GM12865 (cell line): Measurements from ENCODE around the gene AGRP.

Source experiments
- DNase-seq: peaks from one replicate; pipeline ENCODE4 v3.0.0; 2010; ENCODE audit warnings: low read depth
- H3K4me3 ChIP-seq: 2 replicates; pipeline ENCODE4 v1.5.1; 2011; ENCODE audit warnings: mild to moderate bottlenecking, low read depth, low read length, control low read depth
- TF ChIP-seq, protein P1 (sequence below): IDR thresholded peaks from 2 replicates; pipeline ENCODE4 v1.5.1; 2011; ENCODE audit warnings: low read length, control low read depth, low read depth, inconsistent platforms; ENCODE audit not compliant: insufficient read depth; ENCODE audit errors: missing control alignments

Gene AGRP

DNA sequence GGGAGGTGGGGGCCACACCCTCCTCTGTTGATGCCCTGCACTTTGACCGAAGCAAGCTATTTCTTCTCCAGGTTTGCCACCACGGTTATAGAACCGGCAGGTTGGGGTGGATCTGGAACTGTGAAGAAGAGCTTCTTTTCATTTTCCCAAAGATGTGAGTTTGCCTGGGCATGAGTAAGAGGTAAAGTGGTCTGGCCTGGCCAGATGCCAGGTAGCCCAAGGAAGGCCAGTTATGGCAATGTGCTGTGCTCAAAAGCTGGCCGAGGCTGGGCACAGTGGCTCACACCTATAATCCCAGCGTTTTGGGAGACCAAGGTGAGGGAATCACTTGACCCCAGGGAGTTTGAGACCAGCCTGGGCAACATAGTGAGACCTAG is 21.1 kb downstream of the AGRP start:
- TF ChIP-seq, protein P1, sequence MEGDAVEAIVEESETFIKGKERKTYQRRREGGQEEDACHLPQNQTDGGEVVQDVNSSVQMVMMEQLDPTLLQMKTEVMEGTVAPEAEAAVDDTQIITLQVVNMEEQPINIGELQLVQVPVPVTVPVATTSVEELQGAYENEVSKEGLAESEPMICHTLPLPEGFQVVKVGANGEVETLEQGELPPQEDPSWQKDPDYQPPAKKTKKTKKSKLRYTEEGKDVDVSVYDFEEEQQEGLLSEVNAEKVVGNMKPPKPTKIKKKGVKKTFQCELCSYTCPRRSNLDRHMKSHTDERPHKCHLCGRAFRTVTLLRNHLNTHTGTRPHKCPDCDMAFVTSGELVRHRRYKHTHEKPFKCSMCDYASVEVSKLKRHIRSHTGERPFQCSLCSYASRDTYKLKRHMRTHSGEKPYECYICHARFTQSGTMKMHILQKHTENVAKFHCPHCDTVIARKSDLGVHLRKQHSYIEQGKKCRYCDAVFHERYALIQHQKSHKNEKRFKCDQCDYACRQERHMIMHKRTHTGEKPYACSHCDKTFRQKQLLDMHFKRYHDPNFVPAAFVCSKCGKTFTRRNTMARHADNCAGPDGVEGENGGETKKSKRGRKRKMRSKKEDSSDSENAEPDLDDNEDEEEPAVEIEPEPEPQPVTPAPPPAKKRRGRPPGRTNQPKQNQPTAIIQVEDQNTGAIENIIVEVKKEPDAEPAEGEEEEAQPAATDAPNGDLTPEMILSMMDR: no peak
- DNase-seq: no peak
- H3K4me3 ChIP-seq: no peak overlapping the region

DNA sequence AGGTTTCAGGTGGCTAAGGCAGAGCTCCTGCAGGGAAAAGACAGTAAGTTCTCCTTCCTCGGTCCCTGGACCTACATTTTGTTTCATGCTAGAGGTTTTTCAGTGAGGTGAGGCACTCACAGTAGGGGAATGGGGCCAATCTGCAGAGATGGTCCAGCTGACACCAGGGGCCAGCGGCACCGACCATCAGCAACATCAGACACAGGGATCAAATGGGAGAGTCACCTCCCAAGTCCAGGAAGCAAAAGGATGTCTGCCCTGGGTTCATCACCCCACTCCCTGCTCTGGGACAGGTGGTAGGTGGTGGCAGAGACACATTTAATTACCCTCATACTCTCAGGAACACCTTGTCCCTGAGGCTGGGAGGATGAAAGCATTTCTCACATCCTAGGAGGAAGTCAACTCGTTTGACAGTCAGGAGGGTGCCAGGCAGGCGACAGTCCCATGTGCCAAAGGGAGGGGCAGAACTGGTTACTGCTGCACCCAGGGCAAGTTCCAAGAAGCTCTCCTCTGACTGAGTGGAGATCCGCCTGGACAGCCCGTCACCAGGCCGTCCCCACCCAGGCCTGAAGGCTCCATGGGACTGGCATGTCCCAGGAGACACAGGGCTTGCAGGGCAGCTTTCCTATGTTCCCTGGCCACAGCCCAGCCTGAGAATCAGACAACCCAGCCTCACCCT is 21.6 kb downstream of the AGRP start:
- no peak for DNase-seq
- no peak overlapping the region for H3K4me3 ChIP-seq
- TF ChIP-seq, protein P1: no peak

DNA sequence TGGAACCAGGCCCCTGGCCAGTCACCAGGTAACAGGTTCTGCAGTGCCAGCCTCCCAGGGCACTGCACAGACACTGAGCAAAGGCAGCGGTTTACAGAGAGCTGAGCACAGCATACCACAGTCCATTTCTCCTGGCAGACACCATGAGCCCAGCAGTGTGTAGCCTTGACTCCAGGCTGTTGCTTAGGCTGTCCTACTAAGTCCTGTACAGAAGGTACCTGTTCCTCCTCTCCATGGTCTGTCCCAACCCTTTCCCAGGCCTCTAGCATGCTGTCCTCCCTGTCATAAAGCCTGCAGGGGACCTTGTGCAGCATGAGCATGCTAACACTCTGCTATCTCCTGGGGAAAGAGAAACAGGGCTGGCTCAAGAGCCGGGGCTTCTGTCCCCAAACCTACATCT is 22.4 kb downstream of the AGRP start:
- TF ChIP-seq, protein P1: no peak
- no peak for DNase-seq
- no peak overlapping the region for H3K4me3 ChIP-seq

DNA sequence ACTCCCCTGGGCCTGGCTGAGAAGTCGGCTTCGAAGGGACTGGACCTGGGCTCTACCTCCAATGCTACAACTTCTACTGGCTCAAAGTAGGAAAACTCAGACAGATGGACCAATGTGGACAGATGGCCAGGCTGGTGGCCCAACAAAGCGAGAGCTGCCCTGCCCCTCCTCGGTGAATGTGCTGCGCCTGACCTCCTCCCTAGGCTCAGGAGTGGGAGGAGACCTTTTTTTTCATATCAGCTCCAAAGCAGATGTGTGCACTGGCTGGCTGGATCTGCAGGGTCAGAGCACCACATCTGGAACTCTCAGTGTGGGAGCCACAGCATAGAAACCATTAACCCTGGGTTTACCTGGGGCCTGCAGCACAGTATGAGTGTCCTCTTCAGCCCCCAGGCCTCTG is 23.2 kb downstream of the AGRP start:
- DNase-seq: no peak
- H3K4me3 ChIP-seq: no peak overlapping the region
- TF ChIP-seq, protein P1: no peak

DNA sequence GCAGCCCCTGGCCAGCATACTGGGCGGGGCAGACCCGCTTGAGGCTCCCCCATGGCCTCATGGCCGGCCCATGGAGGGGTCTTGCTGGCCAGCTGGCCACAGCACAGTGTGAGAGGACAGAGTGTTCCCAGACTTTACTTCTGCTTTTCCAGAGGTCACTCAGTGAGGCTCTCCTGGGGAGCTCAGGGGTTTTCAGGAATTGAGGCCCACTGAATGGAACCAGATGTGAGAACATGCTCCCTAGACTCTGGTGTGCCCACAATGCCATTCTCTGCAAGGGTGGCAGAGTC is 23.5 kb downstream of the AGRP start:
- TF ChIP-seq, protein P1: no peak
- no peak for DNase-seq
- H3K4me3 ChIP-seq: no peak overlapping the region

DNA sequence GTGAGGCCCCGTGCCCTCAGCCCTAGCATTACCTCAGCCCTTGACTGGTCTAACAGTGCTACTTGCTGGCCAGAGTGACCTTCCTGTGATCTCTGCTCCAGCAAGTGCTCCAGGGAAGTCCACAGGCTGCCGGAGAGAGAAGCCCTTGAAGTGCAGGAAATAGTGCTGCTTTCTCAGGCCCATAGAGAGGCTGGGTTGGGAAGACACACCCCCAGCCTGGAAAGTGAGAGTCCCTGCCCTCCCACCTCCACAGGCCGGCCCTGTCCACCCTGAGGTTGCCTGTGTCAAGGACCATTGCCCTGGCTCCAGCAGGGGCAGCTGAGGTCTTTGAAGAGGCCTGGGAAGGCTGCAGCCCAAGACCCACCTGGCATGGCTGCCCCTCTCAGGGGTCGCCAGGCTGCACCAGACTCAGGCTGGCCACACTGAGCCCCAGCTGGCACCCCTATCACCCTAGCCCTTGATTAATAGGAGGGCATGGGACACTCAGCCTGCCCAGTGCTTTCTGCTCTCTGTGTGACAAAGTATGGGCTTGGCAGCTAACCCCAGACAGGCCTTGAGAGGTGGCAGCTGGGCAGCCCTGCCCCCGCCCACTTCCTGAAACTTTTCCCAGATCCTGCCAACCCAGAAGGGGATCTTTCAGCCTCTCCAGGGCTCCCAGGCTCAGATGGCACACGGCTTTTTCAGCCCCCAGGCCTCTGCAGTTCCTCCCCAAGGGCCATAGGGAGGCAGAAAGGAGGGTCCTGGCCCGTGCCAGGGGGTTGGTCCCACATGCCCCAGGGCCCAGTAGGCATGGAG is 24.1 kb downstream of the AGRP start:
- H3K4me3 ChIP-seq: no peak overlapping the region
- TF ChIP-seq, protein P1: no peak
- no peak for DNase-seq
